Bronchial epithelial cell (primary cell): ENCODE results near the gene RAD50. TPM values are rescaled to one million over a fixed set of nuclear protein-coding genes. Genes with fewer than 3 reads are reported as not detected.

ENCODE experiments used
- DNase-seq: peaks from one replicate; pipeline ENCODE4 v3.0.0-alpha.2; 2010; ENCODE audit warnings: low read depth
- FAIRE-seq: peaks from 2 replicates; lab custom pipeline; 2011; peaks lifted over from hg19 to GRCh38; lab: Jason Lieb, UNC
- H3K27me3 ChIP-seq: 2 replicates; pipeline ENCODE4 v1.5.1; 2011; ENCODE audit warnings: low read length; ENCODE audit not compliant: control insufficient read depth, insufficient read depth
- H3K36me3 ChIP-seq: 2 replicates; pipeline ENCODE4 v1.5.1; 2011; ENCODE audit warnings: low read length; ENCODE audit not compliant: control insufficient read depth, insufficient read depth
- H3K4me3 ChIP-seq: 2 replicates; pipeline ENCODE4 v1.5.1; 2011; ENCODE audit warnings: mild to moderate bottlenecking, low read depth, low read length, control low read depth
- CTCF ChIP-seq: IDR thresholded peaks from 2 replicates; pipeline ENCODE4 v1.5.1; 2011; ENCODE audit warnings: mild to moderate bottlenecking, moderate library complexity, low read length, control low read depth, inconsistent platforms; ENCODE audit not compliant: insufficient read depth, severe bottlenecking
- total RNA-seq: library from RNA; depleted of rRNA; stranded (reverse); fragments of >200 nt; gene quantifications from 2 replicates; pipeline ENCODE4 v1.2.1, GENCODE V29; 2014

The RAD50 gene
- total RNA-seq, 1 donor from 2014 or later = 29.2 TPM

GRCh38 chr5:132651838-132652469, 95.2 kb downstream of the RAD50 start:
- Histone ChIP-seq H3K27me3 (peaks cover 4% of the 10 kb centered on the region), H3K4me3 (no peak overlapping the region), H3K36me3 (no peaks in the 10 kb centered on the region)
- DNase-seq (no peak), FAIRE-seq (no peak)
- no peak for TF ChIP-seq CTCF

- peaks cover 4% of the 10 kb centered on the region for H3K27me3 ChIP-seq
- DNase-seq = no peak
- TF ChIP-seq CTCF = no peak
Measured at GRCh38 chr5:132653716-132654115, 96.9 kb downstream of the RAD50 start.

GRCh38 chr5:132655821-132656773, 99.3 kb downstream of the RAD50 start:
- peak; percentile 15 for TF ChIP-seq CTCF
- Histone ChIP-seq H3K4me3 (peak overlapping the region; percentile 25), H3K36me3 (no peaks in the 10 kb centered on the region), H3K27me3 (peaks cover 4% of the 10 kb centered on the region)
- FAIRE-seq (no peak), DNase-seq (no peak)

More at GRCh38 chr5:132653716-132654115, 96.9 kb downstream of the RAD50 start:
- no peak for FAIRE-seq
- Histone ChIP-seq H3K4me3 (no peak overlapping the region), H3K36me3 (no peaks in the 10 kb centered on the region)

- H3K27me3 ChIP-seq = peaks cover 4% of the 10 kb centered on the region
- FAIRE-seq (no peak), DNase-seq (no peak)
- no peak overlapping the region for H3K4me3 ChIP-seq
- no peaks in the 10 kb centered on the region for H3K36me3 ChIP-seq
- no peak for TF ChIP-seq CTCF
Measured at GRCh38 chr5:132656774-132657355, 100.1 kb downstream of the RAD50 start.

GRCh38 chr5:132657676-132658380, 101.1 kb downstream of the RAD50 start, which contains the start of gene IL13:
Gene IL13 (plus strand): TSS chr5:132658173. CDS start chr5:132658187, 14 bp downstream.
- H3K27me3 ChIP-seq = peaks cover 4% of the 10 kb centered on the region
- no peak for FAIRE-seq

More at GRCh38 chr5:132657676-132658380, 101.1 kb downstream of the RAD50 start, which contains the start of gene IL13:
- H3K4me3 ChIP-seq = no peak within 1 kb of the TSS
- DNase-seq = no peak
- TF ChIP-seq CTCF = no peak
- no peaks in the 10 kb centered on the region for H3K36me3 ChIP-seq
